GM19324 (cell line): ENCODE data around the gene SLC38A9.
"Not testable (repeated sequence)": the region's sequence is repeated elsewhere in the genome, so short reads cannot be mapped to it uniquely, and the experiment has no call there.

Experiments used
- ATAC-seq: cut with Tn5 transposase; IDR thresholded peaks from one replicate; pipeline ENCODE4 v1.9.1; 2021; ENCODE audit warnings: mild to moderate bottlenecking, moderate library complexity; ENCODE audit not compliant: unreplicated experiment, low FRiP score

Gene SLC38A9

DNA sequence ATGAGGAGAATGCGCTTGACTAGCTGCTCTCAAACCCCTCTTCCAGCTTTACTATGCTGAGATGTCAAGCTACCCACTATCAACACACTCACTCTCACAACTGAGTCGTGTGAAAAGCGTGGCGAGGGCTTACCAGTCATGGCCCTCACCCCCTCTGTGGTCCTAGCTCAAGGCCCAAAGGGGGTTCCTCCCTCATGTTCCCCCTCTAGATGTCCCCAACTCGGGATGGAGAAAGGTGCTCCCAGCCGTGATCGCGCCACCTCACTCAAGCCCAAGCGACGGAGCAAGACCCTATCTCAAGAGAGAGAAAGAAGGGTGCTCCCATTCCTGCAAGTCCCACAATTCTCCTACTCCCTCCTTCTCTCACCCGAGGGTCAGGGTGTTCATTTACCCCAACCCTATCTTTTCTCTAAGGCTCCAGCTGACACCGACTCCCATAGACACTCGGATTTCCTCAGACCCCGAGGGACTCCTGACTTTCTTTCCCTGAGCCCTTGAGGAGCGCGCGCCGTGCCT lies 559 bp downstream of the SLC38A9 start:
- ATAC-seq, result no peak

DNA sequence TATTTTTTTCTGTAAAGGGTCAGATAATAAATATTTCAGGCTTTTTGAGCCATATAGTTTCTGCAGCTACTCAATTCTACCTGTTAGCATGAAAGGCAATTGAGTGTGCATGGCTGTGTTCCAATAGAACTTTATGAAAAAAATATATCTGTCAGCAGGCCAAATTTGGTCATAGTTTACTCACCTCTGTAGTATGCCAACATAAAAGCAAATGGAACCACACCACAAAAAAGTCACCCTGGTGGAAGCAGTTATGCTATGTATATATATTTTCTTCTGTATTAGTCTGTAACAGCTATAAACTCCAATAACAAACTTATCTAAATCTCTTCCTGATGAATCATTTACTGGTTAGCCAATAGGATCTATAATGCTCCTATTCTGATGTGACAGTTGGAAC lies 3.4 kb downstream of the SLC38A9 start:
- ATAC-seq, result no peak

DNA sequence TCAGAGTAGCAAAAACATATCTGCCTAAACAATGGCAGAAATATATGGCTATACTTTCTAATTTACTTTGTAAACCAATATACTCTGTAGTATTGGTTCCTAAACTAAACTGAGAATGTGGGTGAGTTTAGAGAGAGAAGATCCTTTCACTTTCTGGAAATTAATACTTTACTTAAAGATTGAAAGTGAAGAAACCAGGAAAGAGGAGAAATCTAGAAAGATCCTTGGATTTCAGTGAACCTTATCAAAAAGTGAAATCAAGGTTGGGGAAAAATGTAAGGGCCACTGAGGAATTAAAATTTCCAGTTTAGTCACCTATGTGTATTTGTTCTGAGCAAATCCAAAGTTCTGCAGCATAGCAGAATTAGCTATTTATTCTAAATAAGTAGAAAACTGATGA lies 5.9 kb downstream of the SLC38A9 start:
- ATAC-seq, result no peak

DNA sequence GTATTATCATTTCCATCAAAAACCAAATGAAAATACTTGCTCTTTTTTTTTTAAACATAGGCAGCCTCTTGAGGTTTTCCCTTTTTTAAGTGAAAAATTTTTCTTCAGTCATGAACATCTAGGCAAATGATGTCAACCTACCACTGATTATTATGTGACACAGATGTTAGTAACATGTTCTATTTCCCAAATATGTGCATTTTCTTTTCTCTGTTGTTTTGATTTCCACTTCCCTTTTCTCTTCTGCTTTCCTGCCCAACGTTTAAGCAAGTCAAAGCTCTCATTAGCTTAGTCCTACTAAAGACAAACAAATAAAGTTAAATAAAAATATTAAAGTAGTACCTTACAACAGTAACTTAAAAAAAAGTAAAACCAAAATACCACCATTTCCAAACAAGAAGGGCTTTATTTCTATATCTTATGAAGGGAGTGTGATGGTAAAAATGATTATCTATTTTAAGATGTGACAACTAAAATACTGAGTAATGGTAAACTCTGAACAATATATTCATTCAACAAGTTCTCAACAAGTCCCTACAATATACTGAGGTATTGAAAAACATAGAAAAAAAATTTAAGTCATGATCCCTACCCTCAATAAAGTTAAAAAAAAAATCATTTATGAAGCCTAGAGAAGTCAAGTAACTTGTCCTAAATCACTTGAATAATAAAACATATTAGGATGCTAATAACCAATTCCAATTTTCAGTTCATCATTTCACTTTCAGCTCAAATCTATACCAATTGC lies 9.4 kb downstream of the SLC38A9 start:
- no peak for ATAC-seq

DNA sequence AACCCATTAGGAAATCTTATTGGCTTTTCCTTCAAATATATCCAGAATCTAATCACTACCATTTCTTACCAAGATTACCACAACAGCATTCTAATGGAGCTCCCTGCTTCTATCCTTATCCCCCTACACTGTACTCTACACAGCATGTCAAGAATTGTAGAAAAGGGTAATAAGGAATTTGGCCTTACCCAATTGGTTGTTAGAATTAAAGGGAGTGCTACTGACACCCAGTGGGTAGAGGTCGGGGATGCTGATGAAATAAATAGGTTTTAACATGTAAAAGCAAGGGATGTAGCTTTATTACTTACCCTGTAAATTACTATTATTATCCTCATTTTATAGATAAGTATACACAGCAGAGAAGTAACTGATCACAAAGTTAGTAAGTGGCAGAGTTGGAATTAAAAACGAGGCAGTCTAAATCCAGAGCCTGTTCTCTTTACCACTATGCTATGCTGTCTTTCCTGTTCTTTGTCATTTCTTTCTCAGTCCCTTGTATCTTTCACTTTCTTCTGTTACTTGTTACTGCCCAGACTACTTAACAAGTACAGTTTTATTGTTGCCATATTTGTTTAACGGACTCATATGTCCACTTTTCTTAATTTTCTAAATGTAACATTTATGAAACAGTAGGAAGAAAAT lies 10.5 kb downstream of the SLC38A9 start:
- no peak for ATAC-seq

DNA sequence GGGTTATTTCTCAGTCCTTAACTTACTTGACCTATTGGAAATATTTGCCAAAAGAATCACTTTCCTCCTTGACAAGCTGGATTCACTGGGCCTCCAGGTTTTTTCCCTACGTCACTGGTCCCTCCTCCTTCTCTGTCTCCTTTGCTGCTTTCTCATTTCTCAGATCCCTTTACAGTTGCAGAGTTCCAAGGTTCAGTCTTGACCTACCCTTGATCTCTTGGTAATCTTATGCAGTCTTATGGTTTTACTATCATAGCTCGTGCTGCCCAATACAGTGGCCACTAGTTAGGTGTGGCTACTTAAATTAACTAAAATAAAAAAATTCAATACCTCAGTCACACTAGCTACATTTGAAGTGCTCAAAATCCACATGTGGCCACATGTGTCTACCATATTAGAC lies 11.4 kb downstream of the SLC38A9 start:
- ATAC-seq, result no peak

DNA sequence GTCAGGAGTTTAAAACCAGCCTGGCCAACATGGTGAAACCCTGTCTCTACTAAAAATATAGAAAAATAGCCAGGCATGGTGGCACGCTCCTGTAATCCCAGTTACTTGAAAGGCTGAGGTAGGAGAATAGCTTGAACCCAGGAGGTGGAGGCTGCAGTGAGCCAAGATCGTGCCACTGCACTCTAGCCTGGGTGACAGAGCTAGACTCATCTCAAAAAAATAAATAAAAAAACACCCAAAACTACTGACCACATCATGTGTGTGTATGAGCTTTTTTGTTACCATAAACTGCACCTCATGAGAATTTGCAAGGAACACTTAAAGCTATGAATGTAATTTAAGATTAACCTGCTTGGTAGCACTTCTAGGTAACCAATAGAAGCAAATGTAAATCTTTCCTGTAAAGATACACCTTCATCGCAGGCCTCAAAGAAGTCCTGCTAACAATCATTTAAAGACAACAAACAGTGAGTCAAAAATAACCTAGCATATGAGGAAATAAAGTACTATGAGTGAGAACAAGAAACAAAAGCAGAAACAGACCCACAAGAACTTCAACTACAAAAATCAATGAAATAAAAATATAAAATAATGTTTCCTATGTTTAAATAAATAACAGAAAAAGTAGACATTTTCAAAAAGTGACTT lies 13.0 kb downstream of the SLC38A9 start:
- ATAC-seq, result no peak

GRCh38 chr5:55696704-55697103 lies 15.4 kb downstream of the SLC38A9 start:
- ATAC-seq, result not testable (repeated sequence)

DNA sequence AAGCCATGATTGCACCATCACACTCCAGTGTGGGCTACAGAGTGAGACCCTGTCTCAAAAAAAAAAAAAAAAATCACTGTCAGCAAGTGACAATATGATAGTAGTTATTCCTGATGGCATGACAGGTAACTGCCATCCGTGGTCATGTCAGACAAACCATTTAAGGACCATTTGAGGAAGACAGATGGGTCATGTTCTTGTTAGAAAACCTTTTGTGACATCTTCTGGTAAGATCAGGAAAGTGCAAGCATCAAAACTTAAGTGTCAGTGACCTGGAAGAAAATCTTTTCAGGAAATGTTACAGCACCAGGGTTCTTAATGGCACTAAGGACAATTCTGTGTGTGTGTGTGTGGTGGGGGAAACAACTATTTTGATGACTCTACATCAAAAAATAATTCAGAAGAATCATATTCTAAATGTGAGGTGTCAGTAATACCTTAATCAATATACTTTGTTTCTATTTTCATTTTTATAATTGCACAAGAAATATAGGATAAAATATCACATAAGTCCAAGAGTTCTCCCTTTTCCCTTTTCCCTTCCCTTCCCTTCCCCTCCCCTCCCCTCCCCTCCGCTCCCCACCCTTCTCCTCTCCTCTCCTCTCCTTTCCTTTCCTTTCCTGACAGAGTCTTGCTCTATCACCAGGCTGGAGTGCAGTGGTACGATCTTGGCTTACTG lies 17.8 kb downstream of the SLC38A9 start:
- ATAC-seq, result no peak

DNA sequence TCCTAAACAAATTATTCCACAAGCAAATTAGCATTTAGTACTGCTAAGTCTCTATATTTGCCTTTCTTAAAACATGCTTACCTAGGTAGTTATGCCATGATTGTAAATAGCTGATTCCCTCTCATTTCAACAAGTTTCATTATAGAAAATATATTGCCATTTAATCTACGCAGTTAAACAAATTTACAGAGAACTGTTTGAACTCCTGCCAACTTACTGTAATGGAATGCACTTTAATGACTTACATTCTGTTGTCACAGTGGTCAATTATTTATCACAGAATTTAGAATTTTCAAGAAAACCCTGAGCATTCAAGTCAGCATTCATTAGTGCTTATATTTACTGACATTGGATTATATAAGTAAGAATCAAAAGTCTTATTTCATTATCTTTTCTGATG lies 19.6 kb downstream of the SLC38A9 start:
- ATAC-seq, result no peak

GRCh38 chr5:55692106-55692417 lies 20.1 kb downstream of the SLC38A9 start:
- ATAC-seq, result no peak

- ATAC-seq, result no peak
These were observed 20.6 kb downstream of the SLC38A9 start for GRCh38 chr5:55691265-55692105.

GRCh38 chr5:55682071-55682470 lies 30.1 kb downstream of the SLC38A9 start:
- ATAC-seq, result no peak

DNA sequence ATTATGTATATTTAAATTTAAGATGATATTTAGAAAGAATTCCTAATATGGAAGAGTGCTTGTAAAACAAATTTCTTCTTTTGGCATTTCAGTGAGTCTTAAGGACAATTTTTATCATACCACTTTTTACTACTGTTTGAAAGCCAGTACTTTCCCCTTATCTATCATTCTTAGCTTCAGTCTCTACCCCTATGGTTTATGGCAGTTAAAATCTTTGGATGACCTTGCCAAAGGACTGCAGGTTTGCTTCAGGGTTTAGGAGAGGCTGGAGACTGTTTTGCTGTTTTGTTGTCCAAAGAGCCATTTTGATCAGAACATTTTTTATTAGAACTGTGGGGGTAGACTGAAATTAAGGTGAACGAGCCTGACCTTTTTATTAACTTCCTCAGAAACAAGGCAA lies 30.8 kb downstream of the SLC38A9 start:
- ATAC-seq, result no peak

- no peak for ATAC-seq
These were observed 31.8 kb downstream of the SLC38A9 start for GRCh38 chr5:55680353-55680752.

DNA sequence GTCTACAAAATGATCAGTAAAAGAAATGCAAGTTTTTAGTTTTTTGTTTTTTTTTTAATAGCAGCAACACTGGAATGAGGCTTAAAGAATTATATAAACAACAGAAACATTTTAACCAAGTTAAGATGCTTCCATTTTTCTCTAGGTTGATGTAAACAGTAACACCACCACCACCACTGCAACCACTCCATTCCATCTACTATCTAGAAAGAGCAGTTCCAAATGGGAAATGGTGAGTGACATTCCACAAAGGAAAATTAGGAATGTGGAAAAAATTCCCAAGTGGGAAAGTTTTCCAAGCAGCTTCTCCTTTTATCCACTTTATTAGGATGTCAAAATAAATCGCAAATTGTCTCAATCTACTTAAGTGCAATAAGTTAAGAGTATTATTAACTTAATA lies 32.6 kb downstream of the SLC38A9 start:
- ATAC-seq, result no peak

DNA sequence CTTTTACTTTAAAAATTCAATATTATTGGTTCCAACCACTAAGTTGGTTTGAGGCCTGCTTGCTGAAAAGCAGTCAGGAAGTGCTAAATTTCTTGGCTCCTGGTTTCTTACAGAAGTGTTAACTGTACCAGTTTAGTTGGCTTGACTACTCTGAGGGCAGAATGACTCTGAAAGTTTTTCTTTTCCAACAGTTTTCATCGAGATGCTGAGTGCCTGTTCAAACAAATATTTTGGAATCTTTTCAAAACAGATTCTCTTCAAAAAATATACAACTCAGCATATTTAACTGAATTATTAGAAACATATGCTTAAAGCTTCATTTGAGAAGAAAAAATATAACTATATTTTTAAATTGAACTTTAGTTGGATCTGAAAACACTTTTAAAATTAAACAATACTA lies 37.0 kb downstream of the SLC38A9 start:
- ATAC-seq, result no peak

- ATAC-seq, result no peak
These were observed 37.8 kb downstream of the SLC38A9 start for GRCh38 chr5:55674340-55674739.

- no peak for ATAC-seq
These were observed 39.6 kb downstream of the SLC38A9 start for GRCh38 chr5:55672477-55672911.

DNA sequence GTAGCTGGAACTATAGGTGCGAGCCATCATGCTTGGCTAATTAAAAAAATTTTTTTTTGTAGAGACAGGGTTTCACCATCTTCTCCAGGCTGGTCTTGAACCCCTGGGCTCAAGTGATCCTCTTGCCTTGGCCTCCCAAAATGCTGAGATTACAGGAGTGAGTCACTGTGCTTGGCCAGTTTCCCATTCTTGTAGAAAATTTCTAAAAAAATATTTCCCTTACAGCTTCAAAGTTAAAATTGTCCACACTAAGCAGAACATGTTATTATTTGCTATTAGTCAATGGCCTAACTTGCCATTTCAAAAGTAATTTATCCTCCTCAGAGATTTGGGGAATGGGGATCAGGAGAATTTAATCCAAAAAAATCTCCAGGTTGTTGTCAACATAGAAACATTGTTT lies 40.1 kb downstream of the SLC38A9 start:
- ATAC-seq, result no peak
